Measurements from ENCODE around the gene KRT71.

Gene KRT71

DNA sequence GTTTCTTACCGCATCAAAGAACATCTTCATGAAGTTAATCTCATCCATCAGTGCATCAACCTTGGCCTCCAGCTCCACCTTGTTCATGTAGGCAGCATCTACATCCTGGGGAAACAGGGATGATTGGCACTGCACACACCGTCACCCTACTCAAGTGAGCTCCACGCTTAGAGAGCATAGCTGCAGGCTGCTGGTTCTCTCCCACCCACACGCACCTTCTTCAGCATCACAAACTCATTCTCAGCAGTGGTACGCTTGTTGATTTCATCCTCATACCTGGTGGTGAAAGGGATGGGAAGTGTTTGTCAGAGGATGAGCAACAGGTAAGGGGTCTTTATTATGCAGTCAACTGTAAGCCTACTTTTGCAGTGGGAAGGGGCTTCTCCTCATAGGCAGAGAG lies 35.1 kb downstream of the KRT71 start:
- FAIRE-seq: no peak
- TF ChIP-seq, protein P1, sequence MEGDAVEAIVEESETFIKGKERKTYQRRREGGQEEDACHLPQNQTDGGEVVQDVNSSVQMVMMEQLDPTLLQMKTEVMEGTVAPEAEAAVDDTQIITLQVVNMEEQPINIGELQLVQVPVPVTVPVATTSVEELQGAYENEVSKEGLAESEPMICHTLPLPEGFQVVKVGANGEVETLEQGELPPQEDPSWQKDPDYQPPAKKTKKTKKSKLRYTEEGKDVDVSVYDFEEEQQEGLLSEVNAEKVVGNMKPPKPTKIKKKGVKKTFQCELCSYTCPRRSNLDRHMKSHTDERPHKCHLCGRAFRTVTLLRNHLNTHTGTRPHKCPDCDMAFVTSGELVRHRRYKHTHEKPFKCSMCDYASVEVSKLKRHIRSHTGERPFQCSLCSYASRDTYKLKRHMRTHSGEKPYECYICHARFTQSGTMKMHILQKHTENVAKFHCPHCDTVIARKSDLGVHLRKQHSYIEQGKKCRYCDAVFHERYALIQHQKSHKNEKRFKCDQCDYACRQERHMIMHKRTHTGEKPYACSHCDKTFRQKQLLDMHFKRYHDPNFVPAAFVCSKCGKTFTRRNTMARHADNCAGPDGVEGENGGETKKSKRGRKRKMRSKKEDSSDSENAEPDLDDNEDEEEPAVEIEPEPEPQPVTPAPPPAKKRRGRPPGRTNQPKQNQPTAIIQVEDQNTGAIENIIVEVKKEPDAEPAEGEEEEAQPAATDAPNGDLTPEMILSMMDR (IDR thresholded peaks at IDR 0.05; ENCODE audit: insufficient read depth, missing control alignments): no peak
- DNase-seq (ENCODE audit: insufficient read length, low spot score): no peak

DNA sequence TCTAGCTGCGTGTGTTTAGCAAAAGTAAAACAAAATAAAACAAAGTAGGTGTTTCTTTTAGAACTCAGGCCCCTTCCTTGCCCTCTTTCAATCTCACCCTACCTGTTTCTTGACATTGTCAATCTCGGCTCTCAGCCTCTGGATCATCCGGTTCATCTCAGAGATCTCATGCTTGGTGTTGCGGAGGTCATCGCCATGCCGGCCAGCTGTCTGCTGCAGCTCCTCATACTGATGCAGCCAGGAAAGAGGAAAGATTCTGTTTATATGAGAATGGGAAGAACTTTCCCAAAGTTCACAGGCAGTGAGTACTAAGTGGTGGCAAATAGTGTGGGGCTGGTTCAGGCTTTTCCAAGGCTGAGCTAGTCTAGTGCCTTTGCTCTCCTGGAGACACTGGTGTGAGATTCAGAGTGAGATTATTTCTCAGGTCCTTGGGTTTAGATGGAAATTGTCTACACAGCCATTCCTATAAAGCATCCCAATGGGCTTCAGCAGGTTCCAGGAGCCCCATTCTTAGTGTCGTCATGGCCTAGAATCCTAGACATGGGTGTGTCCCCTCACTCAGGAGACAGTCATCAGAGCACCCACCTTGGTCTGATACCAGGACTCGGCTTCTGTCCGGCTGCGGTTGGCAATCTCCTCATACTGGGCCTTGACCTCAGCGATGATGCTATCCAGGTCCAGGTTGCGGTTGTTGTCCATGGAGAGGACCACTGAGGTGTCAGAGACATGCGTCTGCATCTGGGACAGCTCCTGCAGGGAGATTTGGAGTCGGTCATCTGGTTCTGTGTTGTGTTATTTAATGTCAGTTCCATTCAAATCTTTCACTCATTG lies 35.7 kb downstream of the KRT71 start:
- DNase-seq (ENCODE audit: insufficient read length, low spot score) (no peak), FAIRE-seq (no peak)
- TF ChIP-seq, protein P1 (IDR thresholded peaks at IDR 0.05; ENCODE audit: insufficient read depth, missing control alignments): no peak

DNA sequence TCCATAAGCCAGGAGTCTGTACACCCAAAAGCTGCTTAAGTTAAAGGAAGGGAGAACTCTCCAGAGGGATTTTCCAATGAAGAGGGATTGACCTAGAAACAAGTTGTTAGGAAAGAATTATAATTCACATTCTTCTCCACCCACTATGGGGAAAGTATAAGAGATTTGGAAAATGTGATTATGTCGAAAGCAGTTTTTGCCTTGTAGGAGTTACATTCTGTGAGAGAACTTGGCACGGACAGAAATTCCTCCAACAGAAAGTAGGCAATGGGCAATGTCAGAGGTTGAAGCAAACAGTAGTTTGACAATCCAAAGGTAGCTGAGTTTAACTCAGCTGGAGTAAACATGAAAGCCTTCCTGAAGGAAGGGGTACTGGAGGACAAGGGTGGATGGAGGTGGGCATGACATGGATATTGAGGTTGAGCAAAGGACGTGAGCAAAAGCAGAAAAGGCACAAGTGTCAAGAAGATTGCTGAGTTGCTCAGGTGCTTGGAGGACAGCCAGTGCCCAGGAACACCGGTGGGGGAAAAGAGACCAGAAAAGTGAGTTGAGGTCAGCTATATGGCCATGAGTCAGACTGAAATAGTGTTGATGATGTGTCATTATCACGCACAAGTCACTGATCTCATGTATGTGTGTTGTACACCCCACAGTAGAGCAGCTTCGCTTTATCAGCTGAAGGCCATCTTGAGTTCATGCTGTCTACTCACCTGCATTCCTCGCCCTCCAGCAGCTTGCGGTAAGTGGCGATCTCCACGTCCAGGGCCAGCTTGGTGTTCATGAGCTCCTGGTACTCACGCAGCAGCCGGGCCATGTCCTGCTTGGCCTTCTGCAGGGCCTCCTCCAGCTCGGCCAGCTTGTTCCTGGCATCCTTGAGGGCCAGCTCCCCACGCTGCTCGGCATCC lies 36.8 kb downstream of the KRT71 start:
- FAIRE-seq: no peak
- DNase-seq (ENCODE audit: insufficient read length, low spot score): no peak
- TF ChIP-seq, protein P1 (IDR thresholded peaks at IDR 0.05; ENCODE audit: insufficient read depth, missing control alignments): no peak

DNA sequence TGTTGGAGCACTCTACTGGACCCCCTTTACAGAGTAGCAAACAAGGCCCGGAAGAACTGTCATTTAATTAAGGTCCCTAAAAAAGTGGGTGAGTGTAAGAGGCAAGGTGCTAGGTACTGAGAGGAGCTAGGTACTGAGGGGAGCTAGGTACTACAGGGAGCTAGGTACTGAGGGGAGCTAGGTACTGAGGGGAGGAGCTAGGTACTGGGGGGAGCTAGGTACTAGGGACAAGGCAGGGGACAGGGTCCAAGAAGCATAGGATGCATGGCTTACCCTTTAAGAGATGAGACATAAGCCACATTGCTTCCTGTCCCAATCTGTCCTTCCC lies 37.7 kb downstream of the KRT71 start:
- no peak for FAIRE-seq
- no peak for DNase-seq (ENCODE audit: insufficient read length, low spot score)
- TF ChIP-seq, protein P1 (IDR thresholded peaks at IDR 0.05; ENCODE audit: insufficient read depth, missing control alignments): no peak

DNA sequence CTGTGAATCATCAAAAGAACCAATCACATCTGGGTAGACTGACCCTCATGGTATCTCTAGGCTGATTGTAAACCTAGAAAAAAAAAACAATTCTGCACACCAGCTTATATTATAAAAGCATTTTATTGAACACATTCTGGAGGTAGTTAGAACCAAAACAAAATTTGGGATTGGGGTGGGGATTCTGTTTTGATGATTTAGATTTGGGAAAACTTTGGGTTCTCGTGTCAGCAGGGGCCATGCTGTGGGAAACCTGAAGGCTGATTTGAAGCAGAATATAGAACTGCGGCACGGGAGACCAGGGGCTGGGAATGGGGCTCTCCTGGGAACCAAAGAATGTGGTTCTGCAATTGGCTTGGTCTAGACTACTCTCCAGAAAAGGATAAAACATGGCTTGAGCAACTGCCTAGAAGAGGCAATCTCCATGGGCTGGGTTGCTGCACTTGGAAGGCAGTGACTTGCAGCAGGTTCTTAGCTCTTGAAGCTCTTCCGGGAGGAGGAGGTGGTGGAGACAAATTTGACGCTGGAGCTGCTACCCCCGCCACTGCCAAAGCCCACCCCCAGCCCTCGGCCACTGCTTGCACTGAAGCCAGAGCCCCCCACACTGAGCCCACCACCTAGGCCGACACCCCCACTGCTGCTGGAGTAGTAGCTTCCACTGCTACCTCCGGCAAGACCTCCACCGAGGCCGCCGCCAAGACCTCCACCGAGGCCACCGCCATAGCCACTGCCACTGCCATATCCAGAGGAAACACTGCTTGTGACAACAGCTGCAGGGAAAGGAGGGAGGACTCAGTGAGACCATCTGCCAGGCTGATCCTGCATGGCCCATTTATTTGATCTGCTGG lies 38.2 kb downstream of the KRT71 start:
- TF ChIP-seq, protein P1 (IDR thresholded peaks at IDR 0.05; ENCODE audit: insufficient read depth, missing control alignments): no peak
- no peak for DNase-seq (ENCODE audit: insufficient read length, low spot score)
- FAIRE-seq: no peak

DNA sequence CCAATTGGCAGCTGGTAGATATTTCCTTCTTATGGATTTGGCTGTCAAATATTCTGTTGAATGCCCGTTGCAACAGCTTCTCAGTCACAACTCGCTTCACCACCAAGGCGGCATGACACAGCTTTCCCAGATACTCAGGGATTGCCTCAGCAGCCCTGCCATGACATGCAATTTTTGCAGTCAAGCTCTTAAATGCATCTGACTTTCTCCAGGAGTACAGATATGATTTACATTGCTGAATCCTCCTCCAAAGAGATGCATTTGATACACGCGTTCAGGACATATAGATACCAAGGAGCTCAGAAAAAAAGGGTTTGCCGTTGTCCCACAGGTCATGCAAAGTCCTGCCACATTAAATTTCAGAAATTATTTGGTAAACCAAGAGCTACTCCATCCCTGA lies 39.2 kb downstream of the KRT71 start:
- DNase-seq (ENCODE audit: insufficient read length, low spot score): no peak
- TF ChIP-seq, protein P1 (IDR thresholded peaks at IDR 0.05; ENCODE audit: insufficient read depth, missing control alignments): no peak
- no peak for FAIRE-seq

Measured in D721Med (cell line).